ENCODE measurements around the gene GLRA1.

DNA sequence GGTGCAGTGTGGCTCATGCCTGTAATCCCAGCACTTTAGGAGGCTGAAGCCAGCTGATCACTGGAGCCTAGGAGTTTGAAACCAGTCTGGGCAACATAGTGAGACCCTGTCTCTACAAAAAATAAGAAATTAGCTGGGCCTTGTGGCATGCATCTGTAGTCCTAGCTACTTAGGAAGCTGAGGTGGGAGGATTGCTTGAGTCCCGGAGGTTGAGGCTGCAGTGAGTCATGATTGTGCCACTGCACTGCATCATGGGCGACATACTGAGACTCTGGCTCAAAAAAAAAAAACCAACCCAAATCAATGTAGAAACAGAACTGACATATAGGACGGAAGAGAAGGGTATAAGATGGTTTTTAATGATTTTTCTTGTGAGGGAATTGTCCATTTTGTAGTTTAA lies 125.2 kb downstream of the GLRA1 start:
- TF ChIP-seq, protein P1, sequence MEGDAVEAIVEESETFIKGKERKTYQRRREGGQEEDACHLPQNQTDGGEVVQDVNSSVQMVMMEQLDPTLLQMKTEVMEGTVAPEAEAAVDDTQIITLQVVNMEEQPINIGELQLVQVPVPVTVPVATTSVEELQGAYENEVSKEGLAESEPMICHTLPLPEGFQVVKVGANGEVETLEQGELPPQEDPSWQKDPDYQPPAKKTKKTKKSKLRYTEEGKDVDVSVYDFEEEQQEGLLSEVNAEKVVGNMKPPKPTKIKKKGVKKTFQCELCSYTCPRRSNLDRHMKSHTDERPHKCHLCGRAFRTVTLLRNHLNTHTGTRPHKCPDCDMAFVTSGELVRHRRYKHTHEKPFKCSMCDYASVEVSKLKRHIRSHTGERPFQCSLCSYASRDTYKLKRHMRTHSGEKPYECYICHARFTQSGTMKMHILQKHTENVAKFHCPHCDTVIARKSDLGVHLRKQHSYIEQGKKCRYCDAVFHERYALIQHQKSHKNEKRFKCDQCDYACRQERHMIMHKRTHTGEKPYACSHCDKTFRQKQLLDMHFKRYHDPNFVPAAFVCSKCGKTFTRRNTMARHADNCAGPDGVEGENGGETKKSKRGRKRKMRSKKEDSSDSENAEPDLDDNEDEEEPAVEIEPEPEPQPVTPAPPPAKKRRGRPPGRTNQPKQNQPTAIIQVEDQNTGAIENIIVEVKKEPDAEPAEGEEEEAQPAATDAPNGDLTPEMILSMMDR (IDR thresholded peaks at IDR 0.05) = no peak
- TF ChIP-seq SIN3A (IDR thresholded peaks at IDR 0.05; ENCODE audit: borderline replicate concordance, insufficient read depth, low read depth, low read length) (no peak), POLR2AphosphoS5 (IDR thresholded peaks at IDR 0.05; ENCODE audit: low read depth, low read length) (no peak)
- TF ChIP-seq, protein P2, sequence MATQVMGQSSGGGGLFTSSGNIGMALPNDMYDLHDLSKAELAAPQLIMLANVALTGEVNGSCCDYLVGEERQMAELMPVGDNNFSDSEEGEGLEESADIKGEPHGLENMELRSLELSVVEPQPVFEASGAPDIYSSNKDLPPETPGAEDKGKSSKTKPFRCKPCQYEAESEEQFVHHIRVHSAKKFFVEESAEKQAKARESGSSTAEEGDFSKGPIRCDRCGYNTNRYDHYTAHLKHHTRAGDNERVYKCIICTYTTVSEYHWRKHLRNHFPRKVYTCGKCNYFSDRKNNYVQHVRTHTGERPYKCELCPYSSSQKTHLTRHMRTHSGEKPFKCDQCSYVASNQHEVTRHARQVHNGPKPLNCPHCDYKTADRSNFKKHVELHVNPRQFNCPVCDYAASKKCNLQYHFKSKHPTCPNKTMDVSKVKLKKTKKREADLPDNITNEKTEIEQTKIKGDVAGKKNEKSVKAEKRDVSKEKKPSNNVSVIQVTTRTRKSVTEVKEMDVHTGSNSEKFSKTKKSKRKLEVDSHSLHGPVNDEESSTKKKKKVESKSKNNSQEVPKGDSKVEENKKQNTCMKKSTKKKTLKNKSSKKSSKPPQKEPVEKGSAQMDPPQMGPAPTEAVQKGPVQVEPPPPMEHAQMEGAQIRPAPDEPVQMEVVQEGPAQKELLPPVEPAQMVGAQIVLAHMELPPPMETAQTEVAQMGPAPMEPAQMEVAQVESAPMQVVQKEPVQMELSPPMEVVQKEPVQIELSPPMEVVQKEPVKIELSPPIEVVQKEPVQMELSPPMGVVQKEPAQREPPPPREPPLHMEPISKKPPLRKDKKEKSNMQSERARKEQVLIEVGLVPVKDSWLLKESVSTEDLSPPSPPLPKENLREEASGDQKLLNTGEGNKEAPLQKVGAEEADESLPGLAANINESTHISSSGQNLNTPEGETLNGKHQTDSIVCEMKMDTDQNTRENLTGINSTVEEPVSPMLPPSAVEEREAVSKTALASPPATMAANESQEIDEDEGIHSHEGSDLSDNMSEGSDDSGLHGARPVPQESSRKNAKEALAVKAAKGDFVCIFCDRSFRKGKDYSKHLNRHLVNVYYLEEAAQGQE (IDR thresholded peaks at IDR 0.05; ENCODE audit: insufficient read depth in 1 of 2, low read depth in 2 of 2, low read length in 1 of 2) = no peak
